ENCODE results near the gene TANC2.

The TANC2 gene

DNA sequence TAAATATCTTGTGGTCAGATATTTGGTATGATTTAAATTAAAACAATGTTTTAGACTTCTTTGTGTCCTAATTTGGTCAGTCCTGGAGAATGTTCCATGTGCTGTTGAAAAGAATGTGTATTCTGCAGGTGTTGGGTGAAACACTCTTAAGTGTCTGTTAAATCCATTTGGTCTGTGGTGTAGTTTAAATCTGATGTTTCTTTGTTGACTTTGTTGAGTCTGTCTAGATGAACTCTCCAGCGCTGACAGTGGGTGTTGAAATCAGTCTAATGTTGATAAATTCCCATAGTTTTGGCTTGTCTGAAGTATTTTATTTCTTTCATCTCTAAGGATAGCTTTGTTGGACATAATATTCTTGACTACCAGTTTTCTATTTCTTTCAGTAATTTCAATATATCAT is 18.8 kb downstream of the TANC2 start:
- H3K9me3 ChIP-seq (ENCODE audit: control insufficient read depth, insufficient read depth, low read depth, low read length): peaks cover 11% of the 10 kb centered on the region; the same call in 1 of the 2 replicates
- H3K27ac ChIP-seq (ENCODE audit: low read depth, low read length): no peak overlapping the region
- H3K27me3 ChIP-seq (ENCODE audit: control insufficient read depth, insufficient read depth, low read length): peaks cover 26% of the 10 kb centered on the region
- H3K4me1 ChIP-seq (ENCODE audit: control insufficient read depth, insufficient read depth, low read length): 0 out of 2 replicates have a peak, but pooled peaks cover 4% of the 10 kb centered on the region
- no peak overlapping the region for H3K4me3 ChIP-seq (ENCODE audit: low read depth, low read length)
- H3K9ac ChIP-seq (ENCODE audit: low read length): no peak overlapping the region
- H3K36me3 ChIP-seq (ENCODE audit: control insufficient read depth, insufficient read depth, low read length): no peaks in the 10 kb centered on the region

DNA sequence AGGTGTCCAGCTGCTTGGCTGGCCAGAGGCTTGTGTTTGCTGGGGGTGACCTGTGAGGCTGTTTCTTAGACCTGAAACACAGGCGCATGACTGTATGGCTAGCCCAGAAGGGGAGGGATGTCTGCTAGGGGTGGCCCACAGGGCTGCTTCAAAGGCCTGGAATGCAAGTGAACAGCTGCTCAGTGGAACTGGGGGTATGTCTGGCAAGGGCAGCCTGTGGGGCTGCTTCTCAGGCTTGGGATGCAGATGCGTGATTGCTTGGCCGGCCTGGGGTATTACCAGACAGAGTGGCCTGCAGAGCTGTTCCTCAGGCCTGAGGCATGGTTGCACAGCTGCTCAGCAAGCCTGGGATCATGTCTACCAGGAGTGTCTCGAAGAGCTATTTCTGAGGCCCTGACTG is 20.5 kb downstream of the TANC2 start:
- Histone ChIP-seq H3K27ac (ENCODE audit: low read depth, low read length) (no peak overlapping the region), H3K36me3 (ENCODE audit: control insufficient read depth, insufficient read depth, low read length) (no peaks in the 10 kb centered on the region), H3K4me3 (ENCODE audit: low read depth, low read length) (no peak overlapping the region), H3K4me1 (ENCODE audit: control insufficient read depth, insufficient read depth, low read length) (0 out of 2 replicates have a peak, but pooled peaks cover 4% of the 10 kb centered on the region), H3K9ac (ENCODE audit: low read length) (no peak overlapping the region), H3K27me3 (ENCODE audit: control insufficient read depth, insufficient read depth, low read length) (peaks cover 10% of the 10 kb centered on the region; the same call in 1 of the 2 replicates), H3K9me3 (ENCODE audit: control insufficient read depth, insufficient read depth, low read depth, low read length) (peaks cover 11% of the 10 kb centered on the region; the same call in 1 of the 2 replicates)

DNA sequence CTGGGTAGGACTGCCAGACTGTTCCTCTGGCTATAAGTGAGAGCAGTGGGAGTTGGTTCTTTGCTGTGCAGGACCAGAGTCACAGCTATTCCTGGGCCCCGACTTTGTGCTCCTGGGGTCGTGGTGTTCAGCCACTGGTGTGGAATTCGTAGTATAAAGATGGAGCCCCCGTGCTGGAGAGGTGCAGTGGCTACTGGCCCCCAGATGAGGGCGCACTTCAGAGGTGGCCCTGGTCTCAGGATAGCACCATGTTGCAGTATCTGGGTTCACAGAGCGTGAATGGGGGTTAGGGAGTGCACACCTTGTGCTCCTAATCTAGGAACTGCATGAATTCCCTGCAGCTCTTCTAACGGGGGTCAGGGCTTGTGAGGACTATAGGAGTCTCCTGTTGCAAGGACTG is 21.1 kb downstream of the TANC2 start:
- Histone ChIP-seq H3K9ac (ENCODE audit: low read length) (no peak overlapping the region), H3K27ac (ENCODE audit: low read depth, low read length) (no peak overlapping the region), H3K36me3 (ENCODE audit: control insufficient read depth, insufficient read depth, low read length) (no peaks in the 10 kb centered on the region), H3K4me1 (ENCODE audit: control insufficient read depth, insufficient read depth, low read length) (0 out of 2 replicates have a peak, but pooled peaks cover 2% of the 10 kb centered on the region), H3K4me3 (ENCODE audit: low read depth, low read length) (no peak overlapping the region), H3K27me3 (ENCODE audit: control insufficient read depth, insufficient read depth, low read length) (peaks cover 5% of the 10 kb centered on the region; the same call in 1 of the 2 replicates), H3K9me3 (ENCODE audit: control insufficient read depth, insufficient read depth, low read depth, low read length) (peaks cover 11% of the 10 kb centered on the region; the same call in 1 of the 2 replicates)

DNA sequence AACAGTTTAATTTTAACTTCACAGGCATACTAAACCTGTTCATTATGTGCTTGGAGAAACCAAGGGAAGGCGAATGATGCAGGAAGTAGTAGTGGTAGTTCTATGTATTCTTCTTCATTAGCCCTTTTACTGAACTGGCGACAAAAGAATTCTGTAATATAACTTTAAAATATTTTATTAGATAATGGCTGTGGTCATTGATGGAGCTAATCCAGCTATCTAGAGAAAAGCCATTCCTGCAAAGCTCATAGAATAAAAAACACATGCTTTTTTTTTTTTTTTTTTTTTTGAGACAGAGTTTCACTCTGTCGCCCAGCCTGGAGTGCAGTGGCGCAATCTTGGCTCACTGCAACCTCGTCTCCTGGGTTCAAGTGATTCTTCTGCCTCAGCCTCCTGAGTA is 23.5 kb downstream of the TANC2 start:
- no peak overlapping the region for H3K4me3 ChIP-seq (ENCODE audit: low read depth, low read length)

DNA sequence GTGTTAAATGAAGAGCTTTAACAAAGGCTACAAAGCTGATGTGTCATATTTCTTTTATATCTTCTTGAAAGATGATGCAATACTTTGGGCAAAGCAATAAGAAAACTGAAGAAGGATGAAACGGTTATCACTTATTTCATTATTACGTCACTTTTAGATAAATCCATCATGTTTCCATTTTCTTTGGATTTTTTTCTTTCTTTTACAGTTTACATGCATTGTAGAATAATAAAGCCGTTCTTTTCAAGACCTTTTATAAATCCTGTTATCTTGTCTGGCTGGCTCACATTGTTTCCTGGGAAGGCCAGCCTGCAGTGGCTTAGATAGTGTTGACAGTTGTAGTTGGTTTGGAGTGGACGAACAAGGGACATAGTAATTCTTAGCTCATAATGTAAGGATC is 28.9 kb downstream of the TANC2 start:
- Histone ChIP-seq H3K9ac (ENCODE audit: low read length) (no peak overlapping the region), H3K4me1 (ENCODE audit: control insufficient read depth, insufficient read depth, low read length) (no peaks in the 10 kb centered on the region), H3K9me3 (ENCODE audit: control insufficient read depth, insufficient read depth, low read depth, low read length) (no peaks in the 10 kb centered on the region), H3K4me3 (ENCODE audit: low read depth, low read length) (no peak overlapping the region), H3K27me3 (ENCODE audit: control insufficient read depth, insufficient read depth, low read length) (no peaks in the 10 kb centered on the region), H3K36me3 (ENCODE audit: control insufficient read depth, insufficient read depth, low read length) (no peaks in the 10 kb centered on the region), H3K27ac (ENCODE audit: low read depth, low read length) (no peak overlapping the region)

More for the DNA sequence above, 23.5 kb downstream of the TANC2 start:
- Histone ChIP-seq H3K27me3 (ENCODE audit: control insufficient read depth, insufficient read depth, low read length) (no peaks in the 10 kb centered on the region), H3K9me3 (ENCODE audit: control insufficient read depth, insufficient read depth, low read depth, low read length) (no peaks in the 10 kb centered on the region), H3K36me3 (ENCODE audit: control insufficient read depth, insufficient read depth, low read length) (no peaks in the 10 kb centered on the region), H3K4me1 (ENCODE audit: control insufficient read depth, insufficient read depth, low read length) (no peaks in the 10 kb centered on the region), H3K27ac (ENCODE audit: low read depth, low read length) (no peak overlapping the region), H3K9ac (ENCODE audit: low read length) (no peak overlapping the region)

DNA sequence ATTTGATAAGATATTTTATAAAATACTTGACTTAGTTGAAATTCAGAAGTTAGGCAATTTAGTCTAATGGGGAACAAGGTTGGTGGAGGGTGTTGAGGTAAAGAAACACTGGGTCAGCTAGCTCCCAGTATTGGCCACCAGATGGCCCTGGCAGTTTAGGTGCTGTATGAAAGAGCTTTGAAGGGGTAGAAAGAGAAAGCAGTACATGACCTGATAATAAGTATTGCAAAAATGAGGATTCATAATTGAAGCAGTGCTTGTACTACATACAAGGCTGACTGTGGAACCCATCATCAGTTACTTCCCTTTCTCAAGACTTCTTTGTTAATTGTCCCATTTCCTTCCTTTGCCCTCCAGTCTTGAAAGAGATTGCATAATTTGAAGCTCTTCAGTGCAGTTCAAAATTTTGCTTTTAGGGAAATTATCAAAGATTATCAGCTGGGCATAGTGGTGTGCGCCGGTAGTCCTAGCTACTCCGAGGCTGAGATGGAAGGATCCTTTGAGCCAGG is 29.4 kb downstream of the TANC2 start:
- Histone ChIP-seq H3K36me3 (ENCODE audit: control insufficient read depth, insufficient read depth, low read length) (no peaks in the 10 kb centered on the region), H3K4me1 (ENCODE audit: control insufficient read depth, insufficient read depth, low read length) (no peaks in the 10 kb centered on the region), H3K9me3 (ENCODE audit: control insufficient read depth, insufficient read depth, low read depth, low read length) (no peaks in the 10 kb centered on the region), H3K27me3 (ENCODE audit: control insufficient read depth, insufficient read depth, low read length) (no peaks in the 10 kb centered on the region), H3K27ac (ENCODE audit: low read depth, low read length) (no peak overlapping the region), H3K9ac (ENCODE audit: low read length) (no peak overlapping the region), H3K4me3 (ENCODE audit: low read depth, low read length) (no peak overlapping the region)

DNA sequence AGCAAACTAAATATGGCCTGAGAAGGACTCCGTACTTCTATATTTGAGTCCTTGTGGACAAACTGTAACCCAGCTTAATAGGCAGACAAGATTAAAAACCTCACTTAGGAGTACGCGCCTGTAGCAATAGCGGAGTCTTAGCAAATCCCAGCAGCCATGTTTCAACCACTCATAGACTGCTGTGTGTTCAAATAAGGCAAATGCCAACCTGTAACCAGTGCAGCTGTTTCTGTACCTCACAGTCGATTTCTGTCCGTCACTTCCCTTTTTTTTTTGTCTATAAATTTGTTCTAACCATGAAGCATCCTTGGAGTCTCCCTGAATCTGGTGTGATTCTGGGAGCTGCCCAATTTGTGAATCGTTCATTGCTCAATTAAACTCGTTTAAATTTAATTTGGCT is 30.2 kb downstream of the TANC2 start:
- no peak overlapping the region for H3K27ac ChIP-seq (ENCODE audit: low read depth, low read length)
- H3K4me1 ChIP-seq (ENCODE audit: control insufficient read depth, insufficient read depth, low read length): no peaks in the 10 kb centered on the region
- H3K9me3 ChIP-seq (ENCODE audit: control insufficient read depth, insufficient read depth, low read depth, low read length): no peaks in the 10 kb centered on the region
- no peaks in the 10 kb centered on the region for H3K36me3 ChIP-seq (ENCODE audit: control insufficient read depth, insufficient read depth, low read length)
- H3K27me3 ChIP-seq (ENCODE audit: control insufficient read depth, insufficient read depth, low read length): no peaks in the 10 kb centered on the region
- H3K4me3 ChIP-seq (ENCODE audit: low read depth, low read length): no peak overlapping the region
- no peak overlapping the region for H3K9ac ChIP-seq (ENCODE audit: low read length)

DNA sequence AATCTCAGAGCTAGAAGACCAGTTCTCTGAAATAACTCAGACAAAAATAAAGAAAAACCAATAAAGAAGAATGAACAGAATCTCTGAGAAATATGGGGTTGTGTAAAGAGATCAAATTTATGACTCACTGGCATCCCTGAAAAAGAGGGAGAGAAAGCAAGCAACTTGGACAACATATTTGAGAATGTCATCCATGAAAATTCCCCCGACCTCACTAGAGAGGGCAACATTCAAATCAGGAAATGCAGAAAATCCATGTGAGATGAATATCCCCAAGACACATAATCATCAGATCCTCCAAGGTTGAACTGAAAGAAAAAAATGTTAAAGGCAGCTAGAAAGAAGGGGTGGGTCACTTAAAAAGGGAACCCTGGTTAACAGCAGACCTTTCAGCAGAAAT is 32.1 kb downstream of the TANC2 start:
- Histone ChIP-seq H3K27me3 (ENCODE audit: control insufficient read depth, insufficient read depth, low read length) (no peaks in the 10 kb centered on the region), H3K4me1 (ENCODE audit: control insufficient read depth, insufficient read depth, low read length) (no peaks in the 10 kb centered on the region), H3K27ac (ENCODE audit: low read depth, low read length) (no peak overlapping the region), H3K4me3 (ENCODE audit: low read depth, low read length) (no peak overlapping the region), H3K9me3 (ENCODE audit: control insufficient read depth, insufficient read depth, low read depth, low read length) (no peaks in the 10 kb centered on the region), H3K9ac (ENCODE audit: low read length) (no peak overlapping the region), H3K36me3 (ENCODE audit: control insufficient read depth, insufficient read depth, low read length) (no peaks in the 10 kb centered on the region)

DNA sequence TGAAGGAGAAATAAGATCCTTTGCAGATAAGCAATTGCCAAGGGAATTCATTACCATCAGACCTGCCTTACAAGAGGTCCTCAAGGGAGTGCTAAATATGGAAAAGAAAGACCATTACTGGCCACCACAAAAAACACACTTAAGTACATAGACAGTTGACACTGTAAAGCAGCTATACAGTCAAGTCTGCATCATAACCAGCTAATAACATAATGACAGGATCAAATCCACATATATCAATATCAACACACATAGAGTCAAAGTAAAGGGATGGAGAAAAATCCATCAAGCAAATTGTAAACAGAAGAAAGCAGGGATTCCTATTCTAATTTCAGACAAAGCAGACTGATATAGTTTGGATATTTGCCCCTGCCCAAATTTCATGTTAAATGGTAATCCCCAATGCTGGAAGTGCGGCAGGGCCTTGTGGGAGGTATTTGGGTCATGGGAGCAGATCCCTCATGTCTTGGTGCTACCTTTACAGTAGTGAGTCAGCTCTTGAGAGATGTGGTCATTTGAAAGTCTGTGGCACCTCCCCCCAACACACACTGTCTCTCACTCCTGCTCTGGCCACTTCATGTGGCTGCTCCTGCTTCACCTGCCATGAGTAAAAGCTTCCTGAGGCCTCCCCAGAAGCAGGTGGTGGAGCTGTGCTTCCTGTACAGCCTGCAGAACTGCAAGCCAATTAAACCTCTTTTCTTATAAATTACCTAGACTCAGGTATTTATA is 32.8 kb downstream of the TANC2 start:
- H3K9ac ChIP-seq (ENCODE audit: low read length): no peak overlapping the region
- H3K4me1 ChIP-seq (ENCODE audit: control insufficient read depth, insufficient read depth, low read length): no peaks in the 10 kb centered on the region
- H3K27ac ChIP-seq (ENCODE audit: low read depth, low read length): no peak overlapping the region
- H3K27me3 ChIP-seq (ENCODE audit: control insufficient read depth, insufficient read depth, low read length): no peaks in the 10 kb centered on the region
- no peaks in the 10 kb centered on the region for H3K9me3 ChIP-seq (ENCODE audit: control insufficient read depth, insufficient read depth, low read depth, low read length)
- no peak overlapping the region for H3K4me3 ChIP-seq (ENCODE audit: low read depth, low read length)
- no peaks in the 10 kb centered on the region for H3K36me3 ChIP-seq (ENCODE audit: control insufficient read depth, insufficient read depth, low read length)

DNA sequence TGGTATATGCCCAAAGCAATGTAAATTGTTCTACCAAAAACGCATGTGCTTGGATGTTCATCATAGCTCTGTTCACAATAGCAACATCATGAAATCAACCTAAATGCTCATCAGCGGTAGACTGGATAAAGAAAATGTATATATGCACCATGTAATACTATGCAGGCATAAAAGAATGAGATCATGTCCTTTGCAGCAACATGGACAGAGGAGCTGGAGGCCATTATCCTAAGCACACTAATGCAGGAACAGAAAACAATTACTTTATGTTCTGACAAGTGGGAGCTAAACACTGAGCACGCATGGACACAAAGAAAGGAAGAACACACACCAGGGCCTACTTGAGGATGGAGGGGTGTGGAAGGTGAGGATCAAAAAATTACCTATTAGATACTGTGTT is 33.7 kb downstream of the TANC2 start:
- H3K27ac ChIP-seq (ENCODE audit: low read depth, low read length): no peak overlapping the region
- no peaks in the 10 kb centered on the region for H3K36me3 ChIP-seq (ENCODE audit: control insufficient read depth, insufficient read depth, low read length)
- no peaks in the 10 kb centered on the region for H3K9me3 ChIP-seq (ENCODE audit: control insufficient read depth, insufficient read depth, low read depth, low read length)
- H3K4me3 ChIP-seq (ENCODE audit: low read depth, low read length): no peak overlapping the region
- no peaks in the 10 kb centered on the region for H3K27me3 ChIP-seq (ENCODE audit: control insufficient read depth, insufficient read depth, low read length)
- no peaks in the 10 kb centered on the region for H3K4me1 ChIP-seq (ENCODE audit: control insufficient read depth, insufficient read depth, low read length)
- H3K9ac ChIP-seq (ENCODE audit: low read length): no peak overlapping the region

DNA sequence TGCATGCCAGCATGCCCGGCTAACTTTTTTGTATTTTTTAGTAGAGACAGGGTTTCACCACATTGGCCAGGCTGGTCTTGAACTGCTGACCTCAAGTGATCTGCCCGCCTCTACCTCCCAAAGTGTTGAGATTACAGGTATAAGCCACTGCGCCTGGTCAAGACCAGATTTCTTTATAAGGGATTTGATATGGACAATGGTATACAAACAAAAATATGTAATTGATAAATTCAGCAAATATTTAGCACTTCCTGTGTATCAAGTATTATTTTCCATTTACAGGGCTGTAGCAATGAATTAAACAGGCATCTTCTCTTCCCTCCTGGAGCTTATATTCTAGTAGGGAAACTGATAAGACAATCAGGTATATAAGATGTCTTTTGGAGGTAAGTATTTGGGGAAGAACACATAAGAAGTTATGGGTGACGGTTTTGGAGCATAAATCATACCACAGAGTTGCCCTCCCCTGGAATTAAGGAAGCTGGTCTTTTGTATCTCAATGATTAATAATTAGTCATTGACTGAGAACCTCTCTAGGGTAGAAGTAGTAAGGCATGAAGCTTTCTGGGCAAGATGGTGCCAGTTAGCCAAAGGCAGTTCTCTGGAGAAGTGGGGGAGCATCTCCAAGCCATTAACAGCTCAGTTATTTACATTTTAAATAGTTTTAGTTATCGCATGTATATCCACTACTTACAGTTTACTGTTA is 35.8 kb downstream of the TANC2 start:
- H3K36me3 ChIP-seq (ENCODE audit: control insufficient read depth, insufficient read depth, low read length): no peaks in the 10 kb centered on the region
- no peak overlapping the region for H3K9ac ChIP-seq (ENCODE audit: low read length)
- H3K27me3 ChIP-seq (ENCODE audit: control insufficient read depth, insufficient read depth, low read length): no peaks in the 10 kb centered on the region
- no peaks in the 10 kb centered on the region for H3K9me3 ChIP-seq (ENCODE audit: control insufficient read depth, insufficient read depth, low read depth, low read length)
- no peak overlapping the region for H3K4me3 ChIP-seq (ENCODE audit: low read depth, low read length)
- H3K4me1 ChIP-seq (ENCODE audit: control insufficient read depth, insufficient read depth, low read length): no peaks in the 10 kb centered on the region
- H3K27ac ChIP-seq (ENCODE audit: low read depth, low read length): no peak overlapping the region
